Measurements from ENCODE around the gene CD63.

GRCh38 chr12:55685671-55686070 is 43.1 kb downstream of the CD63 start:
- no peak for TF ChIP-seq CTCF (IDR thresholded peaks at IDR 0.05)
- TF ChIP-seq POLR2AphosphoS5 (IDR thresholded peaks at IDR 0.05): no peak

Data from breast epithelium (tissue), 3 donors.